GM12878 (cell line): ENCODE results near the gene TEKT2. TPM values are rescaled to one million over a fixed set of nuclear protein-coding genes. Genes with fewer than 3 reads are reported as not detected.

Experiments
- ATAC-seq: fragments of 200-7000 bp; cut with Tn5 transposase; 3 replicates; pipeline ENCODE4 v1.9.1; 2020; ENCODE audit warnings: mild to moderate bottlenecking, moderate library complexity
- BruUV-seq: library from RNA; stranded (reverse); fragments of 400-500 nt; replicated peaks from 2 replicates; lab custom pipeline; 2021; lab: Mats Ljungman, UMichigan
- CTCF ChIA-PET: fragments of 300-600 bp; sonication (Branson Sonifier 250); formaldehyde crosslinking; extraction: SDS; loops from one replicate; lab custom pipeline; 2021; ENCODE audit warnings: inconsistent platforms; lab: Yijun Ruan, JAX
- POLR2A ChIA-PET: fragments of 350-600 bp; formaldehyde crosslinking; extraction: SDS; loops from one replicate; lab custom pipeline; 2021; ENCODE audit warnings: inconsistent platforms; lab: Charles Lee
- RAD21 ChIA-PET: fragments of 300-600 bp; sonication (Branson Sonifier 250); formaldehyde crosslinking; loops from one replicate; lab custom pipeline; 2023; ENCODE audit warnings: antibody characterized with exemption; ENCODE audit not compliant: unreplicated experiment; lab: Charles Lee
- SMC1A ChIA-PET: fragments of 300-600 bp; sonication (Branson Sonifier 250); formaldehyde crosslinking; loops from one replicate; lab custom pipeline; 2023; ENCODE audit not compliant: unreplicated experiment, uncharacterized antibody; lab: Charles Lee
- DNase-seq: peaks from one replicate; pipeline ENCODE4 v3.0.0-alpha.2; 2011; ENCODE audit warnings: low read depth, low spot score
- FAIRE-seq: peaks from 3 replicates; lab custom pipeline; 2011; peaks lifted over from hg19 to GRCh38; lab: Jason Lieb, UNC
- H2AFZ ChIP-seq: 2 replicates; pipeline ENCODE4 v1.6.0; 2011; ENCODE audit warnings: low read depth, low read length, control low read depth; ENCODE audit not compliant: control insufficient read depth
- H3K27ac ChIP-seq: 2 replicates; pipeline ENCODE4 v1.5.1; 2011; ENCODE audit warnings: control low read depth; ENCODE audit not compliant: control insufficient read depth, insufficient read depth
- H3K27me3 ChIP-seq, 2 experiments: replicated peaks in 1 of 2; 2 replicates each; pipeline versions ENCODE4 v1.6.0 to v1.6.1; 2011; ENCODE audit warnings: low read length in 1 of 2; ENCODE audit not compliant: control insufficient read depth in 2 of 2, insufficient read depth in 2 of 2
- H3K36me3 ChIP-seq, 2 experiments: 2 replicates each; pipeline ENCODE4 v1.5.1; 2011; ENCODE audit warnings: low read length in 1 of 2; ENCODE audit not compliant: control insufficient read depth in 2 of 2, insufficient read depth in 2 of 2
- H3K4me1 ChIP-seq: 2 replicates; pipeline ENCODE4 v1.6.1; 2011; ENCODE audit warnings: mild to moderate bottlenecking, low read length, moderate library complexity, mixed read lengths; ENCODE audit not compliant: control insufficient read depth, insufficient read depth
- H3K4me2 ChIP-seq: 2 replicates; pipeline ENCODE4 v1.6.0; 2011; ENCODE audit warnings: control low read depth; ENCODE audit not compliant: control insufficient read depth, insufficient read depth
- H3K4me3 ChIP-seq: fragments of 200-600 bp; sonication (generic); 2 replicates; pipeline ENCODE4 v1.5.1; 2016
- H3K79me2 ChIP-seq: 2 replicates; pipeline ENCODE4 v1.6.0; 2011; ENCODE audit warnings: low read length; ENCODE audit not compliant: control insufficient read depth, insufficient read depth
- H3K9ac ChIP-seq: 2 replicates; pipeline ENCODE4 v1.8.0; 2011; ENCODE audit warnings: low read length, control low read depth, mixed read lengths; ENCODE audit not compliant: control insufficient read depth, insufficient read depth
- H3K9me3 ChIP-seq: replicated peaks from 3 replicates; pipeline ENCODE4 v1.5.1; 2011; ENCODE audit warnings: mild to moderate bottlenecking, low read length; ENCODE audit not compliant: control insufficient read depth, insufficient read depth
- H4K20me1 ChIP-seq: 2 replicates; pipeline ENCODE4 v1.6.0; 2011; ENCODE audit not compliant: control insufficient read depth, insufficient read depth
- E2F8 ChIP-seq: fragments of 450-650 bp; IDR thresholded peaks from 2 replicates; pipeline ENCODE4 v1.6.1; 2018; ENCODE audit warnings: mild to moderate bottlenecking, low read depth, moderate library complexity; ENCODE audit not compliant: partially characterized antibody
- GABPA ChIP-seq: IDR thresholded peaks from 2 replicates; pipeline ENCODE4 v1.6.1; 2014; ENCODE audit warnings: antibody characterized with exemption, low read depth, mild to moderate bottlenecking, inconsistent platforms
- PKNOX1 ChIP-seq: fragments of 450-650 bp; IDR thresholded peaks from 2 replicates; pipeline ENCODE4 v1.6.1; 2016; ENCODE audit warnings: mild to moderate bottlenecking
- PRDM15 ChIP-seq: fragments of 450-650 bp; formaldehyde crosslinking; IDR thresholded peaks from 2 replicates; pipeline ENCODE4 v1.4.0; 2020; ENCODE audit warnings: mild to moderate bottlenecking, moderate library complexity
- RAD21 ChIP-seq: IDR thresholded peaks from 2 replicates; pipeline ENCODE4 v1.6.1; 2011; ENCODE audit warnings: mild to moderate bottlenecking, low read depth, low read length, moderate library complexity; ENCODE audit not compliant: insufficient read depth
- RUNX3 ChIP-seq: IDR thresholded peaks from 2 replicates; pipeline ENCODE4 v1.6.1; 2012; ENCODE audit warnings: low read length, inconsistent platforms
- SKIL ChIP-seq: fragments of 450-650 bp; IDR thresholded peaks from 2 replicates; pipeline ENCODE4 v1.6.1; 2017; ENCODE audit warnings: mild to moderate bottlenecking, low read depth, inconsistent platforms; ENCODE audit not compliant: poor library complexity, severe bottlenecking
- ZNF24 ChIP-seq: fragments of 450-650 bp; IDR thresholded peaks from 2 replicates; pipeline ENCODE4 v1.6.1; 2017; ENCODE audit warnings: antibody characterized with exemption, mild to moderate bottlenecking
- WGBS: methylation state at CpG from one replicate; pipeline ENCODE4 v1.1.6; 2016; ENCODE audit warnings: low lambda C conversion rate; ENCODE audit not compliant: insufficient replicate concordance, insufficient coverage; ENCODE audit errors: missing lambda C conversion rate; 5-methylcytosine and 5-hydroxymethylcytosine counted together
- in situ Hi-C: fragments of 300-500 bp; cut with MboI; formaldehyde crosslinking; loops from 9 replicates; pipeline ENCODE4 v1.14.3; 2018; ENCODE audit warnings: mixed read lengths
- intact Hi-C: fragments of 100-400 bp; cut with micrococcal nuclease; formaldehyde crosslinking; loops from one replicate; pipeline ENCODE4 v1.14.2; 2022; ENCODE audit not compliant: unreplicated experiment
- polyA plus RNA-seq, 11 experiments: library from polyadenylated mRNA; depleted of rRNA in 4 of 11; unstranded in 6 of 11; stranded (reverse) in 5 of 11; fragments of >200 nt; fragmentation: Nextera tagmentation in 4 of 11; fragmentation: Illumina TruSeq in 1 of 11; extraction: Ambion mirVana in 4 of 11; extraction: Trizol in 1 of 11; gene quantifications; 1 replicate in 1 of 11; 2 replicates in 10 of 11; pipeline versions ENCODE4 v1.2.1 to v1.2.3, GENCODE V29; 2011 to 2016; ENCODE audit warnings: inconsistent platforms in 2 of 11, missing spikeins in 2 of 11, low read depth in 1 of 11
- total RNA-seq, 4 experiments: library from RNA; depleted of rRNA in 3 of 4; stranded (reverse); fragments of >200 nt in 3 of 4; fragmentation: Illumina TruSeq in 1 of 4; extraction: Trizol in 1 of 4; gene quantifications; 2 replicates each; pipeline versions ENCODE4 v1.2.1 to v1.2.3, GENCODE V29; 2013 to 2021

The TEKT2 gene
- total and polyA plus RNA-seq, 10 of the 15 experiments (the other 5 are each of a cell fraction or from before 2014, with no cell fraction given), result 0.07 to 0.13 TPM; not detected in 8

- TF ChIP-seq E2F8 (no peak), PKNOX1 (no peak)
These were observed 16.5 kb downstream of the TEKT2 start (continued) for GRCh38 chr1:36100376-36100775.

GRCh38 chr1:36101546-36101945, 17.7 kb downstream of the TEKT2 start:
- no peak overlapping the region for H3K4me3 ChIP-seq
- no peak overlapping the region for H3K27ac ChIP-seq
- SMC1A ChIA-PET, result interaction anchor here (0.9 to 2.5 kb wide), 6 partner anchors 33 to 184 kb away, joined by 4 to 16 read pairs (median 4); partner anchors contain the start of gene TRAPPC3
- H3K79me2 ChIP-seq, result no peaks in the 10 kb centered on the region
- DNase-seq (no peak), ATAC-seq (no peak), FAIRE-seq (no peak)
- no peaks in the 10 kb centered on the region for H3K27me3 ChIP-seq
- H3K4me1 ChIP-seq, result no peaks in the 10 kb centered on the region
- RAD21 ChIA-PET, result interaction anchor here (0.7 to 2.3 kb wide), 5 partner anchors 17 to 184 kb away, joined by 3 to 12 read pairs (median 4); no protein-coding TSS in a partner anchor
- CTCF ChIA-PET, result interaction anchor here (1.0 to 5.4 kb wide), 6 partner anchors 18 to 268 kb away, joined by 3 to 56 read pairs (median 11); partner anchors contain the start of gene TRAPPC3
- H4K20me1 ChIP-seq, result no peaks in the 10 kb centered on the region
- POLR2A ChIA-PET, result no interaction called here
- in situ Hi-C loops, result loop anchor here (10.0 kb wide), 1 partner anchor 183 kb away; no protein-coding TSS in a partner anchor
- BruUV-seq, result no TSS peak
- intact Hi-C loops, result no loop called here
- H2AFZ ChIP-seq, result no peak overlapping the region
- no peak overlapping the region for H3K4me2 ChIP-seq
- H3K9ac ChIP-seq, result no peak overlapping the region
- H3K36me3 ChIP-seq, result no peaks in the 10 kb centered on the region
- 80% methylated on average over 5 of the region's 5 CpGs for WGBS
- H3K9me3 ChIP-seq, result no peaks in the 10 kb centered on the region
- TF ChIP-seq RAD21, result no peak
- TF ChIP-seq PRDM15, result no peak
- no peak for TF ChIP-seq RUNX3
- TF ChIP-seq SKIL, result no peak
- TF ChIP-seq GABPA, result no peak
- no peak for TF ChIP-seq ZNF24
